Measurements from ENCODE around the gene FANCC.

FANCC gene, protein sequence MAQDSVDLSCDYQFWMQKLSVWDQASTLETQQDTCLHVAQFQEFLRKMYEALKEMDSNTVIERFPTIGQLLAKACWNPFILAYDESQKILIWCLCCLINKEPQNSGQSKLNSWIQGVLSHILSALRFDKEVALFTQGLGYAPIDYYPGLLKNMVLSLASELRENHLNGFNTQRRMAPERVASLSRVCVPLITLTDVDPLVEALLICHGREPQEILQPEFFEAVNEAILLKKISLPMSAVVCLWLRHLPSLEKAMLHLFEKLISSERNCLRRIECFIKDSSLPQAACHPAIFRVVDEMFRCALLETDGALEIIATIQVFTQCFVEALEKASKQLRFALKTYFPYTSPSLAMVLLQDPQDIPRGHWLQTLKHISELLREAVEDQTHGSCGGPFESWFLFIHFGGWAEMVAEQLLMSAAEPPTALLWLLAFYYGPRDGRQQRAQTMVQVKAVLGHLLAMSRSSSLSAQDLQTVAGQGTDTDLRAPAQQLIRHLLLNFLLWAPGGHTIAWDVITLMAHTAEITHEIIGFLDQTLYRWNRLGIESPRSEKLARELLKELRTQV

DNA sequence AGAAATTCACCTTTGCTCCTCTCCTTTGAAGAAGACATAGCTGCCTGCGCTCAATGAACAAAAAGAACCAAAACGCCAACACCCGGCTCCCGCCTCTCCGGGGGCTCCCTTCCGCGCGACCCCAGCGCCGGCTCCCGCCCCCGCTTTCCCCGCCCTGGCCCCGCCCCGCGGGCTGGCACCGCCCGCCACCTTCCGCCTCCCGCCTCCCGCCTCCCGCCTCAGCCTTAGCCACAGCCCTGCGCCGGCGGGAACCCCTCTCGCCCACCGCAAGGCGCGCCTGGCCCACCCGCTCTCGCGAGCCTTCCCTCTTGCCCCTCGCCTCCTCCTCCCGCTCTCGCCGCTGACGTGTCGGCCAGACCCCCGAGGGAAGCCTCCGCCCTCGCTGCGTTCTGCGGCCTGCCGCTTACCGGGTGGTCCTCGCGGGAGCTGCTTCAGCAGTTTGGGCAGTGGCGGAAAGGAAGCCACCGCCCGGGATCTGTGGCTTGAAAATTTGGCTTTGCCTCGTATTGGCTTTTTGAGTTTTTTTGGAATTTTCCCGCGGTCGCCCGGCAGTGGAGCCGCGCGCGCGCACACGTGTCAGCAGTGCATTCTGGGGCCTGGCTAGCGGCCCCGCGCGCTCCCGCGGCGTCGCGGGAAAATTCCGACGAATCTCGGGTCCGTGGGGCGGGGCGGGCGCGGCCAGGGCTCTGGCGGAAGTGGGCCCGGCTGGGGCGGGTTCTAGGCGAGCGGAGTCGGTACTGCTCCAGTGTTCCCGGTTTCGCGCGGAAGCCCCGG lies at the start of gene FANCC:
Gene FANCC (minus strand): TSS at position 591 of the 774 bp plus-strand sequence. CDS start 68,418 bp downstream, outside the sequence.
- peak within 1 kb of the TSS; percentile 97 for H3K4me3 ChIP-seq (ENCODE audit: low read length)
- TF ChIP-seq ZNF274 (IDR thresholded peaks at IDR 0.05; ENCODE audit: low read depth, low read length) = no peak

DNA sequence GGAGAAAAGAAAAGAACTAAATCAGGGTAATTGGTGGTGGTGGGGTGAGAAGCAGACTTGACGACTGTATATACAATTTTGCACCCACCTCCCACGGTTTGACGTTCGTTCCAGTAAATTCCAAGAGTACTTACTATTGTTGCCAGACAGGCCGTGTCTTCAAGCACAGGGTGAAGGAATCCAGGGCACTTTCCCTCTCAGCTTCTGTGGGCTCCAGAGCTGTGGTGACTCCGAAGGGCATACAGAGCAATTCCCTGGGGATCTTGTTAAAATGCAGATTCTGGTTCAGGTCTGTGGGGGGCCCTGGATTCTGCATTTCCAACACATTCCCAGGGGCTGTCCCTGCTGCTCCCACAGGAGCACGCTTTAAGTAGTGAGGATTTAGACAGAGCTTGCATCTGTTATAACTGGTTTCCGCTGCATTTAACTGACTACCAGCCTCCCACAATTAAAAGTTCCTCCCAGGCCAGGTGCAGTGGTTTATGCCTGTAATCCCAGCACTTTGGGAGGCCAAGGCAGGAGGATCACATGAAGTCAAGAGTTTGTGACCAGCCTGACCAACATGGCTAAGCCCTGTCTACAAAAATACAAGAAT lies 49.3 kb upstream of the FANCC start:
- no peak for TF ChIP-seq ZNF274 (IDR thresholded peaks at IDR 0.05; ENCODE audit: low read depth, low read length)
- no peak overlapping the region for H3K4me3 ChIP-seq (ENCODE audit: low read length)

DNA sequence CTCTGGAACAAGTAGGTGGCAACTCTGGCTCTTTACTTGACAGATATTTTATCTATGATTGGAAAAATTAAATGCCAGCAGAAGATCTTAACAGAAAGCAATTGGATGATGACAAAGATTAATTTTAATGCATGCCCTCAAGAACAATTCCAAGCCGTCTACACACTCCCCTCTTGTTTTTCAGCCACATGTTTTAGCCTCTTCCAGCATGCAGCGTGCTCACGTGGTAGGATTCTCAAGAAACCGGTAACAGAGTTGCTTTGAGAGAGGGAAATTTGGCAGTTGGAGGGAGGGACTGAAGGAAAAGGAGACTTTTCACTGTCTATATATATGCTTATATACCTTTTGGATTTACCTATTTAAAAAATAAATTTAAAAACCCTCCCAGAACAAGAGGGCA lies 48.3 kb upstream of the FANCC start:
- no peak overlapping the region for H3K4me3 ChIP-seq (ENCODE audit: low read length)
- TF ChIP-seq ZNF274 (IDR thresholded peaks at IDR 0.05; ENCODE audit: low read depth, low read length) = no peak

DNA sequence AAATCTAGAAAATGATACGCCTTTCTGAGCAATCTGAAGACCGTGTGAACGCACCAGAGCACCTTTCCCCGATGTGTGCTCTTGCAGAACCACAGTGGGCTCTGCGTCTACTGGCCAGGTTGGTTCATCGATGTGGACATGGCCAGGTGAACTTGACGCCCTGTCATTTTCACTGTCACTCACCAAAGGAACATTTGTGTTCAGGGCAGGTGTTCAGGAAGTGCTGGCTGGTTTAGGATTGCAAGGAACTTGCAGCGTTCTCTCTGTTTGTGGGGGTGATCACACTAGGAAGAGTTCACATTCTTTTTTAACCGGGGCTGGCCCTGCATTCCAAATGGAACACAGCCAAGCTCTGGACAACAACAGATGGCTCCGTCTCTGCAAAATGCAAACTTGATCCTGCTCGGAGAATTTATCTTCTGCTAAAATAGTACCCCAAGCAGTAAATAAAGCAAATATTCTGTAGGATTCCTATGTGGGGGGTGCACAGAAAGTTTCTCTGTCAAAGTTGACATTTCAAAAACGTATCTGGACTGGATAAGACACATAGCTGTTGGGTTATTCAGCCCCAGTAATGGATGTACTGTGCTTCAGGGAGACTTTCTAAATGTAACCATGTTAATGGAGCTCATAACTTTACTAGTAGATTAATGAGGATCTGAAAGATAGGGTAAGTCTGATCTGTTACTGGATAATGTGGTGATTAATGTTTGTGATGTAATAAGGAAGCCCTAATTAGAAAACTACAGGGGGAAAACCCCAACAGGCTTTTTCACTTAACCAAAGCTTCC lies 45.7 kb upstream of the FANCC start:
- no peak for TF ChIP-seq ZNF274 (IDR thresholded peaks at IDR 0.05; ENCODE audit: low read depth, low read length)
- H3K4me3 ChIP-seq (ENCODE audit: low read length) = no peak overlapping the region

DNA sequence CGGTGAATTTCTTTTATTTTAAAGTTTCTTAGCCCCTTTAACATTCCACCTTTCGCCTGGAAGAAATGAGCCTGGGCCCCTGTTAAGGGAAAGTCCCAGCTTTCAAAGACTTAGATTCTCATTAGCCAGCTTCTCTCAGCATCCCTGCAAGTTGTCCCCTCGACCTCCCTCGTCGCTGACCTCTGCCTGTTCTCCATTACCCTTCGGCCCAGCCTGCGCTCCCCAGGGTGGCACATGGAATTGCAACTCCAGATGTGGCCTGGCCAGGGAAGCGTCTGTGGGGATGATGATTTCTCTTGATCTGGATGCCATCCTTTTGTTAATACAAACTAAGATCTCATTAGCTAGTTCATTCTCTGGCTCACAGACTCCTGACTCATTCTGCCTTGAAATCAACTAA lies 43.4 kb upstream of the FANCC start:
- H3K4me3 ChIP-seq (ENCODE audit: low read length) = no peak overlapping the region
- no peak for TF ChIP-seq ZNF274 (IDR thresholded peaks at IDR 0.05; ENCODE audit: low read depth, low read length)

DNA sequence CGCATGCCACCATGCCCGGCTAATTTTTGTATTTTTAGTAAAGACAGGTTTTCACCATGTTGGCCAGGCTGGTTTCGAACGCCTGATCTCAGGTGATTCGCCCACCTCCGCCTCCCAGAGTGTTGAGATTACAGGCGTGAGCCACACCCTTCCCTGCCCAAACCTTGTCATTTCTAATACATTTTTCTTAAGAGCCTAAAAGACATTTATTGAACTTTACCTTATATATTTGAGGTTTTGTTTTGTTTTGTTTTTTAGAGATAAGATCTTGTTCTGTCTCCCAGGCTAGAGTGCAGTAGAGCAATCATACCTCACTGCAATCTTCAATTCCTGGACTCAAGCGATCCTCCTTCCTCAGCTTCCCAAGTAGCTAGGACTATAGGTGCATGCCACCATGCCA lies 39.8 kb upstream of the FANCC start:
- no peak for TF ChIP-seq ZNF274 (IDR thresholded peaks at IDR 0.05; ENCODE audit: low read depth, low read length)
- no peak overlapping the region for H3K4me3 ChIP-seq (ENCODE audit: low read length)

DNA sequence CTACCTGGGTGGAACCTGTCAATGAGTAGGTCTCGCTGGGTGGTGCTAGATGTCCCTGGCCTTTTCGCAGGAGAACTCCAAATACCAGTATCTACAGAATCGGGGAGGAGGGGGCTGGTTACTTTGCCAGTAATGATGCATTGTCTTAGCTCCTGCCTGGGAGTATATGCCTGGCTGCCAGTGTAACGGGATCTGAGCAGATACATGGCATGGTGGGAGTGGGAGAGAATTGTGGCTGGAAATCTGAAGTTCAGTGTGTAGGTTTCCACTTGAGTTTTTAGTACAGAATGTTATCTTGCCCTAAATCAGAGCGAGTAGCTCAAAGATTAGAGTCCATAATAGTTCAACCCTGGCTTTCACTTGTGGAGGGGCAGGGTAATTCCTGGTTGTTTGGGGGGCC lies 38.0 kb upstream of the FANCC start:
- no peak for TF ChIP-seq ZNF274 (IDR thresholded peaks at IDR 0.05; ENCODE audit: low read depth, low read length)
- no peak overlapping the region for H3K4me3 ChIP-seq (ENCODE audit: low read length)

DNA sequence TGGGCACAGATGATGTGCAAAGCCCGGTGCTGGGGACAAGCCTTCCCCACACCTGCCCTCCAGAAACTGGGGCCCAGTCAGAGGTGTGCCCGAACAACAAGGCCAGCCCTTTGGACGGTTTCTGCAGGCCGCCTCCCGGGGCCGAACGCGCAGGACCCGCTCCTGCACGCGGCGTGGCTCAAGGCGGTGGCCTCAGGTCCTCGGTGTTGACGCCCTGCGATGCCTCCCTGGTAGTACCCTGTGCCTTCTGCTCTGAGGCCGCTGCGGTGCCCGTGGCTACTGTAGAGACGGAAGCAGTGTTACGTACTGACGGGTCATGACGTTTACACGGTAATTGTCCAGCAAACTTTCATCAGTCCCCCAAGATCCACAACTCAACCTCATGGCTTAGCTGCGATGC lies 33.5 kb upstream of the FANCC start:
- TF ChIP-seq ZNF274 (IDR thresholded peaks at IDR 0.05; ENCODE audit: low read depth, low read length) = no peak
- H3K4me3 ChIP-seq (ENCODE audit: low read length) = no peak overlapping the region

DNA sequence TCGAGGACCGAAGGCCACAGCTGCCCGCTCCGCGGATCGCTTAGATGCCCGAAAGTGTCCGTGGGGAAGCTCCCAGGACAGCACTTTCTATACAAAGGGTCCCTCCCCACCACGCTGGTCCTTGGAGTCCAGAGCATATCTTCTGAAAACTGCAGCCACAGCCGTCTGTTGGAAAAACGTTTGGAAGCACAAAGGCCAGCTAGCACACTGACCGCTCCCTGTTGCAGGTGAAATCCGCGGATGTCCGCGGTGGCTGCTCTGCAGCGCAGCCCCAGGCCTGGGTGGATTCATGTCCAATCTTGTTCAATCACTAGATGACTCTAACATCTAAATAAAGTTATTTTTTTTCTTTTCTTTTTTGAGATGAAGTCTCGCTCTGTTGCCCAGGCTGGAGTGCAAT lies 32.8 kb upstream of the FANCC start:
- TF ChIP-seq ZNF274 (IDR thresholded peaks at IDR 0.05; ENCODE audit: low read depth, low read length) = no peak
- no peak overlapping the region for H3K4me3 ChIP-seq (ENCODE audit: low read length)

DNA sequence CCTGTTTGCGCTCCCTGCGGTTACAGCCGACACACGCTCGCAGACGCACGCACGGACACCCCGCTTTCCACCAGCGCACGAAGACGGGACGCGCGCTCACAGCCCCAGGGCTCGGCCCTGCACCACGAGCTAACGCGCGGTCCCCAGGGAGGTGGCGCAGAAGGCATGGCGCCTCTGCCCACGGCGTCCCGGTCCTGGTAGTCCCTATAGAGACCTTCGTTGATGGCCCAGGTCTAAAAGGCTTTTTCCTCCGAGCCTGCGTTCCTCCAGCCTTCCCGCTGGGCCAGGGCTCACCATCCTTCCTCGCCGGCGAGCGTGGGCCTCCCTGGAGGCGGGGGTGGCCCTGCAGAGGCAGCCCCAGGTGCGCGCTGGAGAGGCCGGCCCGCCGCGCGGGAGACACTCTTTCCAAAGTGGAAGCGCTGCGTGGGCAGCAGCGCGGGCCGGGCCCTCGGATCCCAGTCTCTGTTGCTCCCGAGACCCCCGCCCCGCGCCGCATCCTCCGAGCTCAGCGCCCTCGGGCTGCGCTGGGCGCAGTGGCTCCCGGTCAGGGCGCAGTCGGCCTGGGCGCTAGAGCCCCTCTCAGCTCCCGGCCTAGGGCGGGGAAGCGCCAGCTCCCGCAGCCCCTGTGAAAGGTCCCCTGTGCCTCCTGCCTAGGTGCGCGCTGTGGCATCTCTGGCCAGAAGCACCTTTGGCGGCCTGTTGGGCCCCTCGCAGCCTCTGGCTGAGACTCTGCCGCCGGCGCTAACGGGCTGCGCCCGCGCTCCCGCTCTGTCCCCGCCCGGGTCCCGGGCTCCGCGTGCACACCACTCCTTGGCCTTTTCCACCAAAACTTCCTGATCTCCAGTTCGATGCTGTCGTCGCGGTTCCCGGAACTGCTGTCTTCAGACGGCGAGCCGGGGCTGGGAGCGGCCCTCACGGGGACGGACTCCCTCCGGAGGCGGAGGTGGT lies 31.9 kb upstream of the FANCC start:
- H3K4me3 ChIP-seq (ENCODE audit: low read length) = no peak overlapping the region; the same call in 1 of the 2 replicates
- TF ChIP-seq ZNF274 (IDR thresholded peaks at IDR 0.05; ENCODE audit: low read depth, low read length) = no peak

DNA sequence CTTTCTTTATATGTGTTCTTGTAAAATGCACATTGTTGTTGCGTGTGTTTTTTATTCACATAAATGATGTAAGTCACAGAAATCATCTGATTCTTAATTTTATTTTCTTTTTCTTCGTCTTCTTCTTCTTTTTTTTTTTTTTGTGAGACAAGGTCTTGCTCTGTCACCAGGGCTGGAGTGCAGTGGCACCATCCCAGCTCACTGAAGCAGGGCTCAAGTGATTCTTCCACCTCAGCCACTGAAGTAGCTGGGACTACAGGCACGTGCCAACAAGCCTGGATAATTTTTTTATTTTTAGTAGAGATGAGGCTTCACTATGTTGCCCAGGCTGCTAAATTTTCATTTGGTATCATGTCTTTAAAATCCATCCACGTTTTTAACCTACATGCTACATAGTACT lies 28.5 kb upstream of the FANCC start:
- TF ChIP-seq ZNF274 (IDR thresholded peaks at IDR 0.05; ENCODE audit: low read depth, low read length) = no peak
- H3K4me3 ChIP-seq (ENCODE audit: low read length) = no peak overlapping the region

DNA sequence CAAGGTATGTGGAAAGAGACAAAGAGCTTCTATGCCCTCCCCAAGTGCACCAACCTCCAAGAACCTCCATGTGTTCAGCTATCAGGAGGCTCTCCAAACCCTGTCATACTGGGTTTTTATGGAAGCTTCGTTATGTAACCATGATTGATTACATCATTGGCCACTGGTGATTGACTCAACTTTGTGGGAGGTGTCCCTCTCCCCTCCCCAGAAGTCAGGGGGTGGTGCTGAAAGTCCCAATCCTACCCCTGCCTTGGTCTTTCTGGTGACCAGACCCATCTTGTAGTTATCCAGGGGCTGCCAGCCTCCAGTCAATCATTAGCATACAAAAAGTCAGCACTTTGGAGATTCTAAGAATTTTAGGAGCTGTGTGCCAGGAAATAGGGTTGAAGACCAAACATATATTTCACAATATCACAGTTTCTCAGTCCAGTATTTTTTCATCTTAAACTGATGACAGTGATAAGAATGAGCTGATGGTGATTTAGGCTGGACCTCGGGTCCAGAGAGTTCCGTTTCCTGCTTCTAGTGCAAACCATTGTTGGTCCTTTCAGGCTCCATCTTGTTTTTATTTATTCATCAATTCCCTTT lies 27.3 kb upstream of the FANCC start:
- no peak for TF ChIP-seq ZNF274 (IDR thresholded peaks at IDR 0.05; ENCODE audit: low read depth, low read length)
- no peak overlapping the region for H3K4me3 ChIP-seq (ENCODE audit: low read length)
